GM18505 (cell line): ENCODE measurements around the gene COA1.
A peak's percentile ranks its signal among the peaks of the same experiment; 100 is the strongest.

Experiments
- ATAC-seq: cut with Tn5 transposase; IDR thresholded peaks from one replicate; pipeline ENCODE4 v1.9.1; 2021; ENCODE audit not compliant: unreplicated experiment
- POLR2A ChIP-seq: IDR thresholded peaks from 4 replicates; pipeline ENCODE4 v1.6.1; 2011; ENCODE audit warnings: borderline replicate concordance; ENCODE audit not compliant: insufficient read depth, insufficient read length; ENCODE audit errors: extremely low read depth

The COA1 gene

GRCh38 chr7:43593010-43593409, 136.3 kb downstream of the COA1 start:
- TF ChIP-seq POLR2A: no peak
- no peak for ATAC-seq

GRCh38 chr7:43592326-43592725, 137.0 kb downstream of the COA1 start:
- no peak for TF ChIP-seq POLR2A
- no peak for ATAC-seq

GRCh38 chr7:43591558-43592180, 137.7 kb downstream of the COA1 start:
- ATAC-seq: peak; percentile 22
- TF ChIP-seq POLR2A: no peak

- no peak for TF ChIP-seq POLR2A
Measured at GRCh38 chr7:43590862-43591557, 138.3 kb downstream of the COA1 start.

GRCh38 chr7:43589728-43590127, 139.6 kb downstream of the COA1 start:
- ATAC-seq: no peak
- TF ChIP-seq POLR2A: no peak

More at GRCh38 chr7:43590862-43591557, 138.3 kb downstream of the COA1 start:
- ATAC-seq: peak; percentile 63
